Measurements from ENCODE around the gene CDR2.

Gene CDR2

DNA sequence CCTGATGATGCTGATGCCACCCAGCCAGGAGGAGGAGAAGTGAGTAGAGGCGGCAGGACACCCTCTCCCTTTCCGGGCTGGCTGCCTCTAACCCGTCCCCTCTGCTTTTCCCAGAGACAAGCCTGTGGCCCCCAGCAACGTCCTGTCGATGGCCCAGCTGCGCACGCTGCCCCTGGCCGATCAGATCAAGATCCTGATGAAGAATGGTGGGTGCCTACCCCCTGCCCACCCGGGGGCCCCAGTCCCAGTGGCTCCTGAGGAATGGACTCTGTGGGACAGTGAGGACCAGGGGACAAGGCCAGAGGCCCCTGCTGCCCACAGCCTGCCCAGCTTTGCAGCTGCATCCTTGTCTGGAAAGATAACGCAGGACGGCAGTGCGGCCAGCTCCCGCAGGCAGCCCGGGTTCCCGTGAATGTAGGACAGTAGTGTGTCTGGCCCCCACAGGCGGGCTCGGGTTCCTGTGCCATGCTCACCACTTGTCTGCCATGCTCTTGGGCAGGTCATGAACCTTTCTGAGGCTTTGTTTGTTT, 57.4 kb downstream of the CDR2 start:
- peaks cover 6% of the 10 kb centered on the region; the same call in 1 of the 2 replicates for H3K36me3 ChIP-seq (ENCODE audit: low read length)
- TF ChIP-seq, protein P1, sequence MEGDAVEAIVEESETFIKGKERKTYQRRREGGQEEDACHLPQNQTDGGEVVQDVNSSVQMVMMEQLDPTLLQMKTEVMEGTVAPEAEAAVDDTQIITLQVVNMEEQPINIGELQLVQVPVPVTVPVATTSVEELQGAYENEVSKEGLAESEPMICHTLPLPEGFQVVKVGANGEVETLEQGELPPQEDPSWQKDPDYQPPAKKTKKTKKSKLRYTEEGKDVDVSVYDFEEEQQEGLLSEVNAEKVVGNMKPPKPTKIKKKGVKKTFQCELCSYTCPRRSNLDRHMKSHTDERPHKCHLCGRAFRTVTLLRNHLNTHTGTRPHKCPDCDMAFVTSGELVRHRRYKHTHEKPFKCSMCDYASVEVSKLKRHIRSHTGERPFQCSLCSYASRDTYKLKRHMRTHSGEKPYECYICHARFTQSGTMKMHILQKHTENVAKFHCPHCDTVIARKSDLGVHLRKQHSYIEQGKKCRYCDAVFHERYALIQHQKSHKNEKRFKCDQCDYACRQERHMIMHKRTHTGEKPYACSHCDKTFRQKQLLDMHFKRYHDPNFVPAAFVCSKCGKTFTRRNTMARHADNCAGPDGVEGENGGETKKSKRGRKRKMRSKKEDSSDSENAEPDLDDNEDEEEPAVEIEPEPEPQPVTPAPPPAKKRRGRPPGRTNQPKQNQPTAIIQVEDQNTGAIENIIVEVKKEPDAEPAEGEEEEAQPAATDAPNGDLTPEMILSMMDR (IDR thresholded peaks at IDR 0.05; ENCODE audit: insufficient read depth, low read length, poor library complexity, severe bottlenecking) = no peak
- TF ChIP-seq EZH2phosphoT487 (conservative IDR thresholded peaks at IDR 0.05; ENCODE audit: low read length) = no peak

DNA sequence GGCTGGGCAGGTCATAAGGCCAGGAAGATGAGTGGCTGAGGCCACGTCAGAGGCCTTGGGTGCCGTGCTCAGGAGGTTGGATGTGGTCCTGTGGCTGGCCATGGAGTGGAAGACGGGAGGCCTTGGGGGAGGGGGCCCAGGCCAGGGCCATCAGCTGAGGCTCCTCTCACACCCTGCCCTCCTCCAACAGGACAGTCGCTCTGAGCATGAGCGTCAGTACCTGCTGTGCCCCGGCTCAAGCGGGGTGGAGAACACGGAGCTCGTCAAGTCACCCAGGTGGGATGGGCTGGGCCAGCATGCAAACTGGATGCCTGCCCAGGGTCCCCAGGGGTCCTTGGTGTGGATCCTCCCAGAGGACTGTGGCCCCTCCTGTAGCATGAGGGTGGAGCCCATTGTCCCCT, 58.0 kb downstream of the CDR2 start:
- peaks cover 6% of the 10 kb centered on the region; the same call in 1 of the 2 replicates for H3K36me3 ChIP-seq (ENCODE audit: low read length)
- H3K4me2 ChIP-seq (ENCODE audit: low read depth, low read length, poor library complexity, severe bottlenecking) = no peak overlapping the region

More for the DNA sequence above, 57.4 kb downstream of the CDR2 start:
- Histone ChIP-seq H2AFZ (ENCODE audit: low read depth, low read length, severe bottlenecking) (no peak overlapping the region), H3K4me3 (ENCODE audit: insufficient read depth, low read length, poor library complexity, severe bottlenecking) (no peak overlapping the region), H3K79me2 (ENCODE audit: insufficient read depth, low read length) (no peaks in the 10 kb centered on the region; the same call in 1 of the 2 replicates), H3K9me3 (ENCODE audit: insufficient read depth, low read length) (no peaks in the 10 kb centered on the region), H4K20me1 (ENCODE audit: low read depth, low read length) (no peaks in the 10 kb centered on the region), H3F3A (ENCODE audit: insufficient read depth) (peaks cover 3% of the 10 kb centered on the region; the same call in 1 of the 2 replicates), H3K4me2 (ENCODE audit: low read depth, low read length, poor library complexity, severe bottlenecking) (no peak overlapping the region), H3K9me2 (replicated peaks; ENCODE audit: insufficient read depth, low read length) (no peaks in the 10 kb centered on the region), H3K9ac (ENCODE audit: low read length) (no peak overlapping the region), H3K27me3 (ENCODE audit: low read length) (no peaks in the 10 kb centered on the region), H3K27ac (ENCODE audit: low read depth, low read length) (no peak overlapping the region)

DNA sequence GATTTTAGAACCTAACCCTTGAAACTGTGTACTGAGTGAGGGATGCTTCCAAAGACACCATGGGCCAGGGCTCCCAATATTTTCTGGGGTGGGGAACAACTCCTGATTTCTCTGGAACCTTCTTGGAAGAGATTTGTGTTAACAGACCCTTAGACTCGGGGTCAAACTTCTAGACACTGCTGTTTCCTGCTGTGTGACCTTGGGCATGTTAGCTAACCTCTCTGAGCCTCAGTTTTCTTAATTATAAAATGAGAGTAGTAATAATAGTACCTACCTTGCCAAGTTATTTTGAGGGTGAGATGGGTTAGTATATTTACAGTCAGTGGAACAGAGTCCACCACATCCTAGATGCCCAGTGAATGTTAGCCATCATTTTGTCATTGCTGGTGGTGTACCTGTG, 58.4 kb downstream of the CDR2 start:
- Histone ChIP-seq H3K27ac (ENCODE audit: low read depth, low read length) (no peak overlapping the region), H3K9me3 (ENCODE audit: insufficient read depth, low read length) (no peaks in the 10 kb centered on the region), H3K79me2 (ENCODE audit: insufficient read depth, low read length) (no peaks in the 10 kb centered on the region), H3K4me2 (ENCODE audit: low read depth, low read length, poor library complexity, severe bottlenecking) (no peak overlapping the region), H3K36me3 (ENCODE audit: low read length) (peaks cover 6% of the 10 kb centered on the region; the same call in 1 of the 2 replicates), H4K20me1 (ENCODE audit: low read depth, low read length) (no peaks in the 10 kb centered on the region), H3K9ac (ENCODE audit: low read length) (no peak overlapping the region), H3K9me2 (replicated peaks; ENCODE audit: insufficient read depth, low read length) (no peaks in the 10 kb centered on the region), H2AFZ (ENCODE audit: low read depth, low read length, severe bottlenecking) (no peak overlapping the region), H3K4me3 (ENCODE audit: insufficient read depth, low read length, poor library complexity, severe bottlenecking) (no peak overlapping the region), H3K27me3 (ENCODE audit: low read length) (no peaks in the 10 kb centered on the region), H3F3A (ENCODE audit: insufficient read depth) (peaks cover 3% of the 10 kb centered on the region; the same call in 1 of the 2 replicates)
- TF ChIP-seq, protein P1 (IDR thresholded peaks at IDR 0.05; ENCODE audit: insufficient read depth, low read length, poor library complexity, severe bottlenecking) = no peak
- TF ChIP-seq EZH2phosphoT487 (conservative IDR thresholded peaks at IDR 0.05; ENCODE audit: low read length) = no peak

More for the DNA sequence above, 58.0 kb downstream of the CDR2 start:
- peaks cover 3% of the 10 kb centered on the region; the same call in 1 of the 2 replicates for H3F3A ChIP-seq (ENCODE audit: insufficient read depth)
- H3K4me3 ChIP-seq (ENCODE audit: insufficient read depth, low read length, poor library complexity, severe bottlenecking) = no peak overlapping the region
- H2AFZ ChIP-seq (ENCODE audit: low read depth, low read length, severe bottlenecking) = no peak overlapping the region
- no peaks in the 10 kb centered on the region for H4K20me1 ChIP-seq (ENCODE audit: low read depth, low read length)
- no peaks in the 10 kb centered on the region for H3K27me3 ChIP-seq (ENCODE audit: low read length)
- TF ChIP-seq, protein P1 (IDR thresholded peaks at IDR 0.05; ENCODE audit: insufficient read depth, low read length, poor library complexity, severe bottlenecking) = no peak
- TF ChIP-seq EZH2phosphoT487 (conservative IDR thresholded peaks at IDR 0.05; ENCODE audit: low read length) = no peak
- no peak overlapping the region for H3K27ac ChIP-seq (ENCODE audit: low read depth, low read length)
- H3K79me2 ChIP-seq (ENCODE audit: insufficient read depth, low read length) = no peaks in the 10 kb centered on the region; the same call in 1 of the 2 replicates
- no peak overlapping the region for H3K9ac ChIP-seq (ENCODE audit: low read length)
- no peaks in the 10 kb centered on the region for H3K9me2 ChIP-seq (replicated peaks; ENCODE audit: insufficient read depth, low read length)
- no peaks in the 10 kb centered on the region for H3K9me3 ChIP-seq (ENCODE audit: insufficient read depth, low read length)
